Body of pancreas (tissue), 4 donors: ENCODE data around the gene RNF13. TPM values are rescaled to one million over a fixed set of nuclear protein-coding genes. Genes with fewer than 3 reads are reported as not detected.
A peak's percentile ranks its signal among the peaks of the same experiment; 100 is the strongest.

Experiments
- ATAC-seq: fragments of 150-250 bp; one replicate; pipeline ENCODE4 v1.9.1; 2016
- DNase-seq, 4 donors: peaks; one replicate each; pipeline ENCODE4 v3.0.0-alpha.2; 2019
- H3K27ac ChIP-seq, 4 donors: fragments of 200-600 bp; sonication (generic); 1 replicate in 3 of 4; 2 replicates in 1 of 4; pipeline versions ENCODE4 v1.5.1 to v1.6.1; 2016 to 2019; ENCODE audit warnings: mild to moderate bottlenecking in 1 of 4, mixed read lengths in 1 of 4, moderate library complexity in 1 of 4
- H3K27me3 ChIP-seq, 2 donors: fragments of 200-600 bp; sonication (generic); one replicate each; pipeline ENCODE4 v1.6.0; 2016; ENCODE audit warnings: mild to moderate bottlenecking in 1 of 2
- H3K36me3 ChIP-seq, 2 donors: fragments of 200-600 bp; sonication (generic); replicated peaks in 1 of 2; 2 replicates each; pipeline ENCODE4 v1.5.1; 2016; ENCODE audit warnings: low read depth in 2 of 2; ENCODE audit not compliant: insufficient read depth in 1 of 2
- H3K4me1 ChIP-seq: fragments of 200-600 bp; sonication (generic); one replicate; pipeline ENCODE4 v1.6.0; 2016
- H3K4me3 ChIP-seq, 2 donors: fragments of 200-600 bp; sonication (generic); 1 replicate in 1 of 2; 2 replicates in 1 of 2; pipeline ENCODE4 v1.5.1; 2016 to 2019
- H3K9me3 ChIP-seq, 3 donors: fragments of 200-600 bp; sonication (generic); 1 replicate in 2 of 3; 2 replicates in 1 of 3; pipeline ENCODE4 v1.5.1; 2016
- CTCF ChIP-seq, 7 experiments: fragments of 450-650 bp in 4 of 7; fragments of 200-600 bp in 3 of 7; sonication (generic) in 3 of 7; IDR thresholded peaks; one replicate each; pipeline ENCODE4 v1.5.1; 2016 to 2019; ENCODE audit warnings: antibody characterized with exemption in 7 of 7
- POLR2A ChIP-seq, 3 donors: fragments of 450-650 bp; IDR thresholded peaks; one replicate each; pipeline ENCODE4 v1.6.1; 2016; ENCODE audit warnings: antibody characterized with exemption in 3 of 3, mild to moderate bottlenecking in 2 of 3
- WGBS, 2 donors: methylation state at CpG; one replicate each; pipeline ENCODE4 v1.1.5; 2017; 5-methylcytosine and 5-hydroxymethylcytosine counted together
- intact Hi-C: fragments of 100-400 bp; cut with DNase I; formaldehyde crosslinking; loops from one replicate; pipeline ENCODE4 v1.15.1; 2023
- total RNA-seq, 2 donors: library from RNA; depleted of rRNA; stranded (reverse); fragments of >200 nt; gene quantifications; one replicate each; pipeline ENCODE4 v1.1.0, GENCODE V29; 2016

RNF13 gene
- total RNA-seq, 2 donors from 2014 or later: 26.4 to 52.4 TPM

- DNase-seq (peak; percentile 34 to 55 (median 46)), ATAC-seq (no peak)
- Histone ChIP-seq H3K4me3 (peak overlapping the region in 1 of 2 donors; percentile 45), H3K4me1 (peaks cover 28% of the 10 kb centered on the region), H3K27ac (peak overlapping the region; percentile 1 to 85 (median 79)), H3K36me3 (peaks cover 0 to 2% of the 10 kb centered on the region in 2 donors), H3K9me3 (no peaks in the 10 kb centered on the region), H3K27me3 (no peaks in the 10 kb centered on the region)
- TF ChIP-seq CTCF (IDR thresholded peaks at IDR 0.05): peak in 1 of 7 experiments; percentile 11
- TF ChIP-seq POLR2A (IDR thresholded peaks at IDR 0.05): peak in 1 of 3 donors; percentile 42
- intact Hi-C loops: loop anchor here (10.0 kb wide), 1 partner anchor 235 kb away; no protein-coding TSS in a partner anchor
- 19 to 22% methylated on average over 15 of the region's 15 CpGs for WGBS, 2 donors
Measured at GRCh38 chr3:149969110-149969939, 156.3 kb downstream of the RNF13 start.

GRCh38 chr3:149969940-149970715 is 157.1 kb downstream of the RNF13 start:
- ATAC-seq (peak; percentile 77), DNase-seq (peak; percentile 85 to 88 (median 86))
- WGBS, 2 donors: 0 to 2% methylated on average over 23 to 65 of the region's 73 CpGs
- Histone ChIP-seq H3K27ac (peak overlapping the region; percentile 59 to 85 (median 79)), H3K9me3 (no peaks in the 10 kb centered on the region), H3K4me1 (peaks cover 28% of the 10 kb centered on the region), H3K27me3 (no peaks in the 10 kb centered on the region), H3K36me3 (peaks cover 0 to 2% of the 10 kb centered on the region in 2 donors), H3K4me3 (peak overlapping the region; percentile 45 to 51)
- TF ChIP-seq CTCF (IDR thresholded peaks at IDR 0.05) (no peak), POLR2A (IDR thresholded peaks at IDR 0.05) (peak in 2 of 3 donors; percentile 12 to 30)
- intact Hi-C loops: loop anchor here (5.0 to 10.0 kb wide), 2 partner anchors 212 to 235 kb away; no protein-coding TSS in a partner anchor

- intact Hi-C loops: loop anchor here (5.0 kb wide), 1 partner anchor 211 kb away; no protein-coding TSS in a partner anchor
- peak within 1 kb of the TSS; percentile 59 to 85 (median 79) for H3K27ac ChIP-seq
- WGBS, 2 donors: 1% methylated on average over 59 of the region's 102 CpGs; no CpG with 5 or more reads in 1 of the 2 donors
Measured at GRCh38 chr3:149970716-149971402, 157.8 kb downstream of the RNF13 start, which contains the start of gene PFN2. Gene PFN2 (minus strand): TSS chr3:149970895. CDS start chr3:149970856, 39 bp downstream.

More at GRCh38 chr3:149970716-149971402, 157.8 kb downstream of the RNF13 start, which contains the start of gene PFN2:
- DNase-seq: peak; percentile 59 to 72 (median 66)
- Histone ChIP-seq H3K36me3 (no peaks in the 10 kb centered on the region), H3K27me3 (no peaks in the 10 kb centered on the region), H3K9me3 (no peaks in the 10 kb centered on the region), H3K4me3 (peak within 1 kb of the TSS; percentile 45 to 78), H3K4me1 (peaks cover 28% of the 10 kb centered on the region)
- TF ChIP-seq POLR2A (IDR thresholded peaks at IDR 0.05) (peak; percentile 31 to 44 (median 43)), CTCF (IDR thresholded peaks at IDR 0.05) (no peak)
- ATAC-seq: peak; percentile 76
